WI38 (cell line): Measurements from ENCODE around the gene AMZ1.

Experiments
- H3K4me3 ChIP-seq: 2 replicates; pipeline ENCODE4 v1.5.1; 2011; ENCODE audit warnings: low read depth, mild to moderate bottlenecking, control low read depth, low read length
- CTCF ChIP-seq: IDR thresholded peaks from 2 replicates; pipeline ENCODE4 v1.5.1; 2012; ENCODE audit warnings: low read depth, mild to moderate bottlenecking, control low read depth, low read length

The AMZ1 gene

DNA sequence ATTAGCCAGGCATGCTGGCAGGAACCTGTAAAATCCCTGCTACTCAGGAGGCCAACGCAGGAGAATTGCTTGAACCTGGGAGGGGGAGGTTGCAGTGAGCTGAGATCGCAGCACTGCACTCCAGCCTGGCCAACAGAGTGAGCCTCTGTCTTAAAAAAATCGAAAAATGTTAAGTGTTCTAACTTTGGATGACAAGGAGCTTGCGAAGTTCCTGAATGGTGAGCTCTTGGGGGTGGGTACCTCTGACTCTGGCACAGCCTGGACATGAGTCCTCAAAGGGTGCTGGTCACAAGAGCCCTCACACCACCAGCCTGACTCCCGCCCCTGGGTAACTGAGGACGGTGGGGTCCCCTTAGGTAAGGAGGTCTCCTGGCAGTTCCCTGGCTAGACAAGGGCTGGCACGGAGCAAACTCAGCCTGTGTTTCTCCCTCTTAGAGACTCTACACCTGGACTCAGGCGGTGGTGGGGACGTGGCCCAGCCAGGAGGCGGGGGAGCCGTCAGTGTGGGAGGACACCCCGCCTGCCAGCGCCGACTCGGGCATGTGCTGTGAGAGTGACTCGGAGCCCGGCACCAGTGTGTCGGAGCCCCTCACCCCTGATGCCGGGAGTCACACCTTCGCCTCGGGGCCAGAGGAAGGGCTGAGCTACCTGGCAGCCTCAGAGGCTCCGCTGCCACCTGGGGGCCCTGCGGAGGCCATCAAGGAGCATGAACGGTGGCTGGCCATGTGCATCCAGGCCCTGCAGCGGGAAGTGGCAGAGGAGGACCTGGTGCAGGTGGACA lies 24.1 kb downstream of the AMZ1 start:
- H3K4me3 ChIP-seq, result no peak overlapping the region
- no peak for TF ChIP-seq CTCF

DNA sequence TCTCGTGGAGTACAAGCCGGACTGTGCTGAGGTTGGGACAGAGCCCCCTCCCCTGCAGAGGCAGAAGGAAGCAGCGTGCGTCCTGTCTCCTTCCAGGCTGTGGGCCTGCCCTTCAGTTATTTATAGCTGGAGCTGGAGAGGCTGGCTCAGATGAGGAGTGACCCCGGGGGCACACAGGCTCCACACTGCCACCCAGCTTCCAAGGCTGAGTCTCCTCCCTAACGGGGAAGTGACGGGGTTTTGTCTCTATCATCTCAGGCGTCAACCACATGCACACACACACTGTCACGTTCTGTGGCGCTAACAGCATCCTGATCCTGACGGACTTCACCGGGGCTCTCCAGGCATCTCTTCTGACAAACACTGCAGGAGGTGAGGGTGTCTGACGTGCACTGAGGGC lies 25.4 kb downstream of the AMZ1 start:
- no peak overlapping the region for H3K4me3 ChIP-seq
- TF ChIP-seq CTCF, result no peak

DNA sequence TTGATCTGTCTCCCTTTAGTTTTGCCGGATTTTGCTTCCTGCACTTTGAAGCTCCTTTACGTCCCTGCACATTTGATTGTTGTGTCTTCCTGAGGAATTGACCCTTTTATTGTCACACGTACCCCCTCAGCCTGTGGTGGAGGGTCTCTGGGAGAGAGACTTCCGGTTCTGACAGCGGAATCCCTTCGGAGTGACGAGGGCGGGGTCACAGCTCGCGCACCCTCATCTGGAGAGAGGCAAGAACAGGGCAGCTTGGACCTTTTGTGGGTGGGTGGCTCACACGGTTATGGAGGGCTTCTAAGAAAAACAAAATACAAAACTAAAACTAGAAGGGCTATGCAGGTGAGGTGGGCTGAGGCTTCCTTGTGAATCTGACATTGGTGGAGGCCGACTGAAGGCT lies 26.0 kb downstream of the AMZ1 start:
- H3K4me3 ChIP-seq, result no peak overlapping the region

DNA sequence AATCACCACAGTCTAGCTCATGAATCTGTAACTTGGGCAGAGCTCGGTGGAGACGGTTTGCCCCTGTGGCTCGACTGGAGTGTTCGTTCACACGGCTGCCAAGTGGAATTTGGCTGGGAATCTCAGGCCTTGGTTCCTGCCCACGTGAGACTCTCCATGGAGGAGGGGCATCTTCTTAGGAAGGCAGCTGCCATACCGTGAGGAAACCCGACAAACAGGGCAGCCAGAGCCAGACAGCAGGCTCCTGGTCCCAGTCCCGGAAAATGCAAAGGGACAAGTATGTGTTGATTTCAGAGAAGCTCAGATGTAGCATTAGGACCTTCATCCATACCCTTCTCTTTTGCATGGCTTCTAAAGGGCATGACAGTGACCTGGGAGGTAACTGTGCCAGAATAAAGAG lies 26.6 kb downstream of the AMZ1 start:
- TF ChIP-seq CTCF, result no peak
- H3K4me3 ChIP-seq, result no peak overlapping the region

More for the DNA sequence above, 26.0 kb downstream of the AMZ1 start:
- TF ChIP-seq CTCF, result no peak

- H3K4me3 ChIP-seq, result no peak overlapping the region
- TF ChIP-seq CTCF, result no peak
Measured at GRCh38 chr7:2715341-2716231, 27.6 kb downstream of the AMZ1 start.

- no peak overlapping the region for H3K4me3 ChIP-seq
- no peak for TF ChIP-seq CTCF
Measured at GRCh38 chr7:2716488-2716887, 28.5 kb downstream of the AMZ1 start.

- no peak for TF ChIP-seq CTCF
- no peak overlapping the region for H3K4me3 ChIP-seq
Measured at GRCh38 chr7:2716906-2717292, 28.9 kb downstream of the AMZ1 start.
